Stomach (tissue), 4 donors: ENCODE data around the gene CYP26A1.

Source experiments
- POLR2A ChIP-seq, 4 donors: fragments of 450-650 bp; IDR thresholded peaks; one replicate each; pipeline ENCODE4 v1.6.1; 2016; ENCODE audit warnings: antibody characterized with exemption in 4 of 4, control low read depth in 2 of 4, mild to moderate bottlenecking in 1 of 4, moderate library complexity in 1 of 4
- TF ChIP-seq, protein P1 (sequence below), 7 experiments: fragments of 450-650 bp in 4 of 7; fragments of 200-600 bp in 3 of 7; sonication (generic) in 3 of 7; IDR thresholded peaks; one replicate each; pipeline ENCODE4 v1.5.1; 2016 to 2019; ENCODE audit warnings: antibody characterized with exemption in 7 of 7, control low read depth in 2 of 7, mild to moderate bottlenecking in 1 of 7

DNA sequence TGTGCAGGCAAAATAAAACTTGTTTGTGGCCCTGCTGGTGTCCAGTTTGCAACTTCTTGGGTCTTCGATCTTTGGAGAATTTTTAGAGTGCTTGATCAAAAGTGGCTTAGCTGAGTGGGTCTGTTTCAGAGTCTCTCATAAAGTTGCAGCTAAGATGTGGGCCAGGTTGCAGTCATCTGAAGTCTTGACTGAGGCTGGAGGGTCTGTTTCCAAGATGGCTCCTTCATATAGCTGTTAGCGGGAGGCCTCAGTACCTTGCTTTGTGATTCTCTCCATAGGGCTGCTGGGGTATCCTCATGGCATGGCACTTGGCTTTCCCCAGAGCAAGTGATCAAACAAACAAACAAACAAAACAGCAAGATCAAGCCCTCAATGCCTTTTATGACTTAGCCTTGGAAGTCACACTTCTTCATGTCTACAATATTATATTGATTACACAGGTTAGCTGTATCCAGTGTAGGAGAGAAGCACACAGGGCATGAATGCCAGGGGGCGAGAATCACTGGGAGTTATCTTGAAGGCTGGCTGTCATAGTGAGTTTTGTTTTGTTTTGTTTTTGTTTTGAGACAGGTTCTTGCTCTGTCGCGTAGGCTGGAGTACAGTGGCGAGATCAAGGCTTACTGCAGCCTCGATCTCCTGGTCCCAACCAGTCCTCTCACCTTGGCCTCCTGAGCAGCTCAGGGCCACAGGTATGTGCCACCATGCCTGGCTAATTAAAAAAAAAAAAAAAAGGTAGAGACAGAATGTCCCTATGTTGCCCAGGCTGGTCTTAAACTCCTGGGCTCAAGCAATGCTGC lies 10.2 kb downstream of the CYP26A1 start:
- TF ChIP-seq POLR2A (IDR thresholded peaks at IDR 0.05), result no peak
- TF ChIP-seq, protein P1, sequence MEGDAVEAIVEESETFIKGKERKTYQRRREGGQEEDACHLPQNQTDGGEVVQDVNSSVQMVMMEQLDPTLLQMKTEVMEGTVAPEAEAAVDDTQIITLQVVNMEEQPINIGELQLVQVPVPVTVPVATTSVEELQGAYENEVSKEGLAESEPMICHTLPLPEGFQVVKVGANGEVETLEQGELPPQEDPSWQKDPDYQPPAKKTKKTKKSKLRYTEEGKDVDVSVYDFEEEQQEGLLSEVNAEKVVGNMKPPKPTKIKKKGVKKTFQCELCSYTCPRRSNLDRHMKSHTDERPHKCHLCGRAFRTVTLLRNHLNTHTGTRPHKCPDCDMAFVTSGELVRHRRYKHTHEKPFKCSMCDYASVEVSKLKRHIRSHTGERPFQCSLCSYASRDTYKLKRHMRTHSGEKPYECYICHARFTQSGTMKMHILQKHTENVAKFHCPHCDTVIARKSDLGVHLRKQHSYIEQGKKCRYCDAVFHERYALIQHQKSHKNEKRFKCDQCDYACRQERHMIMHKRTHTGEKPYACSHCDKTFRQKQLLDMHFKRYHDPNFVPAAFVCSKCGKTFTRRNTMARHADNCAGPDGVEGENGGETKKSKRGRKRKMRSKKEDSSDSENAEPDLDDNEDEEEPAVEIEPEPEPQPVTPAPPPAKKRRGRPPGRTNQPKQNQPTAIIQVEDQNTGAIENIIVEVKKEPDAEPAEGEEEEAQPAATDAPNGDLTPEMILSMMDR (IDR thresholded peaks at IDR 0.05), result no peak
